ENCODE data around the gene CAPN15.

CAPN15 gene

GRCh38 chr16:569445-570254, 42.1 kb downstream of the CAPN15 start, which contains the start of gene PIGQ:
TSS of gene PIGQ (plus strand) at chr16:569968. CDS start at chr16:574075, 4,107 bp downstream.
- Histone ChIP-seq H3K27me3 (ENCODE audit: insufficient read depth, low read length) (no peaks in the 10 kb centered on the region), H3K4me3 (ENCODE audit: low read length) (peak within 1 kb of the TSS; percentile 94), H3K9me3 (ENCODE audit: insufficient read depth, low read depth, low read length) (no peaks in the 10 kb centered on the region), H3K9ac (ENCODE audit: low read depth, low read length) (peak within 1 kb of the TSS; percentile 83), H3K27ac (ENCODE audit: low read length) (no peak within 1 kb of the TSS), H3K4me1 (ENCODE audit: insufficient read depth, low read length) (peaks cover 6% of the 10 kb centered on the region; the same call in 1 of the 2 replicates), H3K36me3 (ENCODE audit: insufficient read depth, low read depth, low read length) (no peaks in the 10 kb centered on the region)

GRCh38 chr16:572865-573650, 45.5 kb downstream of the CAPN15 start:
- no peaks in the 10 kb centered on the region for H3K27me3 ChIP-seq (ENCODE audit: insufficient read depth, low read length)
- H3K9ac ChIP-seq (ENCODE audit: low read depth, low read length) = no peak overlapping the region
- H3K27ac ChIP-seq (ENCODE audit: low read length) = no peak overlapping the region
- H3K4me1 ChIP-seq (ENCODE audit: insufficient read depth, low read length) = peaks cover 2% of the 10 kb centered on the region; the same call in 1 of the 2 replicates
- H3K4me3 ChIP-seq (ENCODE audit: low read length) = no peak overlapping the region
- 0 out of 2 replicates have a peak, but pooled peaks cover 6% of the 10 kb centered on the region for H3K36me3 ChIP-seq (ENCODE audit: insufficient read depth, low read depth, low read length)
- no peaks in the 10 kb centered on the region for H3K9me3 ChIP-seq (ENCODE audit: insufficient read depth, low read depth, low read length)

GRCh38 chr16:574021-574760, 46.7 kb downstream of the CAPN15 start:
- H3K4me1 ChIP-seq (ENCODE audit: insufficient read depth, low read length) = no peaks in the 10 kb centered on the region; the same call in 1 of the 2 replicates
- H3K27ac ChIP-seq (ENCODE audit: low read length) = no peak overlapping the region
- no peaks in the 10 kb centered on the region for H3K27me3 ChIP-seq (ENCODE audit: insufficient read depth, low read length)
- H3K36me3 ChIP-seq (ENCODE audit: insufficient read depth, low read depth, low read length) = 0 out of 2 replicates have a peak, but pooled peaks cover 6% of the 10 kb centered on the region
- H3K9ac ChIP-seq (ENCODE audit: low read depth, low read length) = no peak overlapping the region
- no peak overlapping the region for H3K4me3 ChIP-seq (ENCODE audit: low read length)
- H3K9me3 ChIP-seq (ENCODE audit: insufficient read depth, low read depth, low read length) = no peaks in the 10 kb centered on the region

- Histone ChIP-seq H3K27me3 (ENCODE audit: insufficient read depth, low read length) (no peaks in the 10 kb centered on the region), H3K36me3 (ENCODE audit: insufficient read depth, low read depth, low read length) (0 out of 2 replicates have a peak, but pooled peaks cover 6% of the 10 kb centered on the region), H3K9ac (ENCODE audit: low read depth, low read length) (no peak overlapping the region), H3K27ac (ENCODE audit: low read length) (no peak overlapping the region), H3K9me3 (ENCODE audit: insufficient read depth, low read depth, low read length) (no peaks in the 10 kb centered on the region), H3K4me3 (ENCODE audit: low read length) (no peak overlapping the region), H3K4me1 (ENCODE audit: insufficient read depth, low read length) (no peaks in the 10 kb centered on the region)
Observed at GRCh38 chr16:575354-576196, 48.1 kb downstream of the CAPN15 start.

GRCh38 chr16:576197-576822, 48.8 kb downstream of the CAPN15 start:
- no peak overlapping the region for H3K9ac ChIP-seq (ENCODE audit: low read depth, low read length)
- H3K36me3 ChIP-seq (ENCODE audit: insufficient read depth, low read depth, low read length) = 0 out of 2 replicates have a peak, but pooled peaks cover 6% of the 10 kb centered on the region
- H3K4me1 ChIP-seq (ENCODE audit: insufficient read depth, low read length) = no peaks in the 10 kb centered on the region
- H3K27ac ChIP-seq (ENCODE audit: low read length) = no peak overlapping the region
- no peaks in the 10 kb centered on the region for H3K27me3 ChIP-seq (ENCODE audit: insufficient read depth, low read length)
- H3K9me3 ChIP-seq (ENCODE audit: insufficient read depth, low read depth, low read length) = no peaks in the 10 kb centered on the region
- no peak overlapping the region for H3K4me3 ChIP-seq (ENCODE audit: low read length)

GRCh38 chr16:576823-577201, 49.3 kb downstream of the CAPN15 start:
- H3K27ac ChIP-seq (ENCODE audit: low read length) = no peak overlapping the region
- H3K36me3 ChIP-seq (ENCODE audit: insufficient read depth, low read depth, low read length) = 0 out of 2 replicates have a peak, but pooled peaks cover 6% of the 10 kb centered on the region
- H3K9me3 ChIP-seq (ENCODE audit: insufficient read depth, low read depth, low read length) = no peaks in the 10 kb centered on the region
- no peaks in the 10 kb centered on the region for H3K27me3 ChIP-seq (ENCODE audit: insufficient read depth, low read length)
- no peaks in the 10 kb centered on the region for H3K4me1 ChIP-seq (ENCODE audit: insufficient read depth, low read length)
- no peak overlapping the region for H3K4me3 ChIP-seq (ENCODE audit: low read length)
- no peak overlapping the region for H3K9ac ChIP-seq (ENCODE audit: low read depth, low read length)

- H3K9me3 ChIP-seq (ENCODE audit: insufficient read depth, low read depth, low read length) = no peaks in the 10 kb centered on the region
- no peak overlapping the region for H3K4me3 ChIP-seq (ENCODE audit: low read length)
- 0 out of 2 replicates have a peak, but pooled peaks cover 6% of the 10 kb centered on the region for H3K36me3 ChIP-seq (ENCODE audit: insufficient read depth, low read depth, low read length)
- H3K27me3 ChIP-seq (ENCODE audit: insufficient read depth, low read length) = no peaks in the 10 kb centered on the region
- no peak overlapping the region for H3K27ac ChIP-seq (ENCODE audit: low read length)
- no peaks in the 10 kb centered on the region for H3K4me1 ChIP-seq (ENCODE audit: insufficient read depth, low read length)
- H3K9ac ChIP-seq (ENCODE audit: low read depth, low read length) = no peak overlapping the region
Observed at GRCh38 chr16:577796-578195, 50.3 kb downstream of the CAPN15 start.

GRCh38 chr16:578232-578869, 50.8 kb downstream of the CAPN15 start:
- H3K4me1 ChIP-seq (ENCODE audit: insufficient read depth, low read length) = peaks cover 4% of the 10 kb centered on the region; the same call in 1 of the 2 replicates

GRCh38 chr16:578870-579405, 51.4 kb downstream of the CAPN15 start:
- peak overlapping the region; percentile 55 for H3K4me3 ChIP-seq (ENCODE audit: low read length)
- 0 out of 2 replicates have a peak, but pooled peaks cover 6% of the 10 kb centered on the region for H3K36me3 ChIP-seq (ENCODE audit: insufficient read depth, low read depth, low read length)
- H3K4me1 ChIP-seq (ENCODE audit: insufficient read depth, low read length) = peaks cover 4% of the 10 kb centered on the region; the same call in 1 of the 2 replicates

More at GRCh38 chr16:578232-578869, 50.8 kb downstream of the CAPN15 start:
- Histone ChIP-seq H3K9me3 (ENCODE audit: insufficient read depth, low read depth, low read length) (no peaks in the 10 kb centered on the region), H3K9ac (ENCODE audit: low read depth, low read length) (no peak overlapping the region), H3K4me3 (ENCODE audit: low read length) (no peak overlapping the region), H3K27ac (ENCODE audit: low read length) (no peak overlapping the region), H3K27me3 (ENCODE audit: insufficient read depth, low read length) (peaks cover 4% of the 10 kb centered on the region; the same call in 1 of the 2 replicates), H3K36me3 (ENCODE audit: insufficient read depth, low read depth, low read length) (0 out of 2 replicates have a peak, but pooled peaks cover 6% of the 10 kb centered on the region)

More at GRCh38 chr16:578870-579405, 51.4 kb downstream of the CAPN15 start:
- Histone ChIP-seq H3K27ac (ENCODE audit: low read length) (no peak overlapping the region), H3K9me3 (ENCODE audit: insufficient read depth, low read depth, low read length) (no peaks in the 10 kb centered on the region), H3K27me3 (ENCODE audit: insufficient read depth, low read length) (peaks cover 9% of the 10 kb centered on the region), H3K9ac (ENCODE audit: low read depth, low read length) (no peak overlapping the region)

Data from iPS-20b (cell line).